Large intestine (tissue), 3 donors: ENCODE data around the gene ACTN1. TPM values are rescaled to one million over a fixed set of nuclear protein-coding genes. Genes with fewer than 3 reads are reported as not detected.

Experiments
- DNase-seq, 2 donors: peaks; one replicate each; pipeline versions ENCODE4 v3.0.0 to v3.0.0-alpha.2; 2013
- H3K27ac ChIP-seq: one replicate; pipeline ENCODE4 v1.5.1; 2013; ENCODE audit warnings: low read length
- H3K27me3 ChIP-seq: 2 replicates; pipeline ENCODE4 v1.6.1; 2013; ENCODE audit warnings: low read length; ENCODE audit not compliant: control insufficient read depth, insufficient read depth
- H3K36me3 ChIP-seq: 2 replicates; pipeline ENCODE4 v1.6.1; 2013; ENCODE audit warnings: low read length; ENCODE audit not compliant: control insufficient read depth, insufficient read depth
- H3K4me1 ChIP-seq: one replicate; pipeline ENCODE4 v1.6.1; 2013; ENCODE audit warnings: low read length; ENCODE audit not compliant: control insufficient read depth, insufficient read depth
- H3K4me3 ChIP-seq: one replicate; pipeline ENCODE4 v1.5.1; 2013; ENCODE audit warnings: low read length
- H3K9me3 ChIP-seq: one replicate; pipeline ENCODE4 v1.6.1; 2013; ENCODE audit warnings: mild to moderate bottlenecking, low read depth, low read length, moderate library complexity; ENCODE audit not compliant: control insufficient read depth
- WGBS: methylation state at CpG from one replicate; pipeline ENCODE4 v1.1.5; 2013; ENCODE audit warnings: low lambda C conversion rate; ENCODE audit not compliant: insufficient coverage; 5-methylcytosine and 5-hydroxymethylcytosine counted together
- polyA plus RNA-seq: library from polyadenylated mRNA; unstranded; fragments of 120-200 nt; gene quantifications from one replicate; pipeline ENCODE4 v1.2.1, GENCODE V29; 2013

Gene ACTN1
- polyA plus RNA-seq, 1 donor = 120 TPM

GRCh38 chr14:68905107-68905895 is 73.8 kb downstream of the ACTN1 start:
- no peak overlapping the region for H3K27ac ChIP-seq
- no peak overlapping the region for H3K4me3 ChIP-seq
- no peaks in the 10 kb centered on the region for H3K4me1 ChIP-seq
- peaks cover 72% of the 10 kb centered on the region for H3K36me3 ChIP-seq
- no peaks in the 10 kb centered on the region for H3K9me3 ChIP-seq
- no peak for DNase-seq
- WGBS = no CpG with 5 or more reads among the region's 16 CpGs
- no peaks in the 10 kb centered on the region for H3K27me3 ChIP-seq

- Histone ChIP-seq H3K4me3 (no peak overlapping the region), H3K36me3 (peaks cover 72% of the 10 kb centered on the region), H3K27ac (no peak overlapping the region), H3K9me3 (no peaks in the 10 kb centered on the region), H3K27me3 (no peaks in the 10 kb centered on the region), H3K4me1 (no peaks in the 10 kb centered on the region)
- DNase-seq = no peak
- no CpG with 5 or more reads among the region's 14 CpGs for WGBS
Measured at GRCh38 chr14:68902357-68902756, 76.7 kb downstream of the ACTN1 start.

- H3K27me3 ChIP-seq = no peaks in the 10 kb centered on the region
- no peaks in the 10 kb centered on the region for H3K4me1 ChIP-seq
- DNase-seq = no peak
- H3K36me3 ChIP-seq = peaks cover 73% of the 10 kb centered on the region
- no peaks in the 10 kb centered on the region for H3K9me3 ChIP-seq
- no CpG with 5 or more reads among the region's 1 CpG for WGBS
- H3K4me3 ChIP-seq = no peak overlapping the region
- no peak overlapping the region for H3K27ac ChIP-seq
Measured at GRCh38 chr14:68899033-68899603, 80.0 kb downstream of the ACTN1 start.

GRCh38 chr14:68898248-68899032 is 80.7 kb downstream of the ACTN1 start:
- Histone ChIP-seq H3K27me3 (no peaks in the 10 kb centered on the region), H3K9me3 (no peaks in the 10 kb centered on the region), H3K4me1 (no peaks in the 10 kb centered on the region), H3K36me3 (peaks cover 73% of the 10 kb centered on the region), H3K27ac (no peak overlapping the region), H3K4me3 (no peak overlapping the region)
- WGBS = no CpG with 5 or more reads among the region's 13 CpGs
- DNase-seq = no peak

- H3K27me3 ChIP-seq = no peaks in the 10 kb centered on the region
- no peak overlapping the region for H3K4me3 ChIP-seq
- H3K36me3 ChIP-seq = peaks cover 78% of the 10 kb centered on the region
- DNase-seq = no peak
- H3K4me1 ChIP-seq = no peaks in the 10 kb centered on the region
- H3K9me3 ChIP-seq = no peaks in the 10 kb centered on the region
- H3K27ac ChIP-seq = no peak overlapping the region
- WGBS = 100% methylated on average over 2 of the region's 9 CpGs
Measured at GRCh38 chr14:68897559-68898155, 81.4 kb downstream of the ACTN1 start.

- Histone ChIP-seq H3K27me3 (no peaks in the 10 kb centered on the region), H3K4me1 (no peaks in the 10 kb centered on the region), H3K9me3 (no peaks in the 10 kb centered on the region), H3K4me3 (no peak overlapping the region), H3K27ac (no peak overlapping the region), H3K36me3 (peaks cover 79% of the 10 kb centered on the region)
- DNase-seq = no peak
- WGBS = no CpG with 5 or more reads among the region's 9 CpGs
Measured at GRCh38 chr14:68896132-68896531, 83.0 kb downstream of the ACTN1 start.

GRCh38 chr14:68894802-68895703 is 84.0 kb downstream of the ACTN1 start:
- Histone ChIP-seq H3K4me3 (no peak overlapping the region), H3K27me3 (no peaks in the 10 kb centered on the region), H3K27ac (no peak overlapping the region), H3K4me1 (no peaks in the 10 kb centered on the region), H3K9me3 (no peaks in the 10 kb centered on the region), H3K36me3 (peaks cover 81% of the 10 kb centered on the region)
- 90% methylated on average over 2 of the region's 14 CpGs for WGBS
- DNase-seq = no peak

- Histone ChIP-seq H3K4me1 (no peaks in the 10 kb centered on the region), H3K27ac (no peak overlapping the region), H3K9me3 (no peaks in the 10 kb centered on the region), H3K4me3 (no peak overlapping the region), H3K36me3 (peaks cover 82% of the 10 kb centered on the region), H3K27me3 (no peaks in the 10 kb centered on the region)
- DNase-seq = no peak
- no CpG with 5 or more reads among the region's 6 CpGs for WGBS
Measured at GRCh38 chr14:68894123-68894522, 85.0 kb downstream of the ACTN1 start.

GRCh38 chr14:68893566-68893965 is 85.5 kb downstream of the ACTN1 start:
- no peak for DNase-seq
- Histone ChIP-seq H3K27ac (no peak overlapping the region), H3K4me1 (no peaks in the 10 kb centered on the region), H3K4me3 (no peak overlapping the region), H3K27me3 (no peaks in the 10 kb centered on the region), H3K9me3 (no peaks in the 10 kb centered on the region), H3K36me3 (peaks cover 85% of the 10 kb centered on the region)
- no CpG with 5 or more reads among the region's 8 CpGs for WGBS
